Fibroblast of pulmonary artery (primary cell): ENCODE measurements around the gene ANGPT4.

Experiments used
- DNase-seq: peaks from one replicate; pipeline ENCODE4 v3.0.0-alpha.2; 2010; ENCODE audit warnings: low read depth
- H3K4me3 ChIP-seq: replicated peaks from 2 replicates; pipeline ENCODE4 v1.5.1; 2011; ENCODE audit warnings: low read depth, mild to moderate bottlenecking, control low read depth, low read length, moderate library complexity
- TF ChIP-seq, protein P1 (sequence below): IDR thresholded peaks from 2 replicates; pipeline ENCODE4 v1.5.1; 2011; ENCODE audit warnings: mild to moderate bottlenecking, control low read depth, low read length, inconsistent platforms; ENCODE audit errors: missing control alignments

The ANGPT4 gene

DNA sequence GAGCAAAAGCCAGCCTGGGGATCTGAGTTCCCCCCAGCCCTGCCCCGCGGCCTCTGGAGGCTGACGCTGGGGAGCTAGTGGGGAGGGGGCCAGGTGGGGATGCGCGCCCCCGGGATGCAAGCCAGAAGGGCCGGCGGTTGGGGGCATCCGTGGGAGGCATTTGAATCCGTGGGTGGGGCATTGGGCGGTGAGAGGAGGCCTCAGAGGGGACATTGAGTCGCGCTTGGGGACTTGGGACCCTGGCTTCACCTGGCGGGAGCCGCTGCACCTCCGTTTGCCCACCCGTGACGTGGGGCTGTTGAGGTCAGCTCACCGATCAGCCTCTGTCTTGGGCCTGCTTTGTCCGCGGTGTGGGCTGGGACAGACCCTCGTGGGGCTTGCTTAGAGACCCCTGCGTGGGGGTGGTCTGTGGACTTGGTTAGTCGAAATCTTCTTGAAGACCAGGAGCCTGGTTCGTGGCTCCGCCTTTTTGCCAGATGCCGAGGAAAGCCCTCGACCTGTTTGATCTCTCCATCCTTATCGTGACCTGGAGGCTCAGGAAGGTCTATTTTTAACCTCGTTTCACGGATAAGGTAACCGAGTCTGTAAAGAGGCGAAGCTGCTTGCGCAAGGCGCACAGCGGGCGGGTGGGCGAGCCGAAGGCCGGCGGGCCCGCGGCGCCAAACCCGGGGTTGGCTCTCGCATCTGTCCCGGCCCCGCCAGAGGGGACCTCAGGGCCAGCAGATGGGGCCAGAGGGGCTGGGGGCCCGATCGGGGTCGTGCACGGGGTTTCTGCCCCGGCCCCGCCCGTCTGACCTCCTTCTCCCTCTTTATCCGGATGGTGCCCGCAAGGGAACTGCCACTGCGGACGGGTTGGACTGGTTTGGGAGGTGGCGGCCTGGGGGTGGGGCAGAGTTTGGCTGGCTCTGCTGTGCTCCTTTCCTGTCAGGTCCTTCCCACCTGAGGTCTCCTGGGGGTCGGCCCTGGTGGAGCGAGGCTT is 74.3 kb downstream of the ANGPT4 start:
- TF ChIP-seq, protein P1, sequence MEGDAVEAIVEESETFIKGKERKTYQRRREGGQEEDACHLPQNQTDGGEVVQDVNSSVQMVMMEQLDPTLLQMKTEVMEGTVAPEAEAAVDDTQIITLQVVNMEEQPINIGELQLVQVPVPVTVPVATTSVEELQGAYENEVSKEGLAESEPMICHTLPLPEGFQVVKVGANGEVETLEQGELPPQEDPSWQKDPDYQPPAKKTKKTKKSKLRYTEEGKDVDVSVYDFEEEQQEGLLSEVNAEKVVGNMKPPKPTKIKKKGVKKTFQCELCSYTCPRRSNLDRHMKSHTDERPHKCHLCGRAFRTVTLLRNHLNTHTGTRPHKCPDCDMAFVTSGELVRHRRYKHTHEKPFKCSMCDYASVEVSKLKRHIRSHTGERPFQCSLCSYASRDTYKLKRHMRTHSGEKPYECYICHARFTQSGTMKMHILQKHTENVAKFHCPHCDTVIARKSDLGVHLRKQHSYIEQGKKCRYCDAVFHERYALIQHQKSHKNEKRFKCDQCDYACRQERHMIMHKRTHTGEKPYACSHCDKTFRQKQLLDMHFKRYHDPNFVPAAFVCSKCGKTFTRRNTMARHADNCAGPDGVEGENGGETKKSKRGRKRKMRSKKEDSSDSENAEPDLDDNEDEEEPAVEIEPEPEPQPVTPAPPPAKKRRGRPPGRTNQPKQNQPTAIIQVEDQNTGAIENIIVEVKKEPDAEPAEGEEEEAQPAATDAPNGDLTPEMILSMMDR, result no peak
- H3K4me3 ChIP-seq, result peak overlapping the region; percentile 47
- DNase-seq, result no peak

DNA sequence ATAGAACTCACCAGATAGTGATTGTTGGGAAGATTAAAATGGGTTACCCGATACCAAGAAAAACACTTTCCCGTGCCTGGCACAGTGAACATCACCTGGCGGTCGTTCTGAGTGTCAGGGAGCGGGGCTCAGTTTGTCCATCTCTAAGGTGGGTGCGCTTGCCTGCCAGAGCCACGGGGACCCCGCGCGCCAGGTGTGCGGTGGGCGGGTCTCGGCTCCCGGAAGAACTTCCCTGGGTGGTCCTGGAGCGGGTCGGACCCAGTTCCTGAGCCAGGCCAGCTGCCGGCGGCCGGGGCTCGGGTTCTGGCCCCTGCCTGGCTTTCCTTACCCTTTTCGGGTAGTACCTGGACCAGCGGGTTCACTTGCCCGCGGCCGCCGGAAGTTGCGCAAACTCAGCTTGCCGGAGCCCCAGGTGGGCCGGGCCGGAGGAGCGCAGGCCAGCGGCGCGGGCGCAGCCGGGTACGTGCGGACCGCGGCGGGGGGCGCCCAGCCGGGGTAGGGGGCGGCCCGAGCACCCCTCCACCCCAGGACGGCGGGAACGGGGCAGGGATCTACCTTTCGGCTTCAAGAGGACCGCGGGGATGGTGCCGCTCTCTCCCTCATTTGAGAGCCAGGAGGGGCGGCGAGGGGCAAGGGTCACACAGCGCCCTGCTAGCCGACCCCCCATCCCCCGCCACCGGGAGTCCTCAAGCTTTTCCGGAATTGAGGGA is 75.1 kb downstream of the ANGPT4 start:
- TF ChIP-seq, protein P1, result no peak
- peak overlapping the region; percentile 47 for H3K4me3 ChIP-seq
- no peak for DNase-seq

DNA sequence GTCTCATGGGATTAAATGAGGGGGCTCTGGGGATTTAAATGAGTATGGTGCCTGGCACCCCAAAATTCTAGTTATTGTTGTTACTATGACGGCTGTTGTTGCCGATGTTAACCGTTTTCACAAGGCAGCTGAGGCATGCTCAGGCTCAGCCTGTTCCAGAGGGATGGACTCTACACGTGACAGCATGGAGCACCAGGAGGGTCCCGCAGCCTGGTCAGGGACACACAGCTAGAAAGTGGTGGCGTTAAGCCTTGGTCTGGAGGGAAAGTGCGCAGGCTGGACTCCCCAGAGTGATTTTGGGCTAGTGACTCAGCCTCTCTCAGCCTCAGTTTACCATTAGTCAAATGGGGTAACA is 75.7 kb downstream of the ANGPT4 start:
- no peak for DNase-seq
- TF ChIP-seq, protein P1, result no peak

GRCh38 chr20:839626-840025 is 76.5 kb downstream of the ANGPT4 start:
- no peak for DNase-seq
- TF ChIP-seq, protein P1, result no peak

More for the DNA sequence above, 75.7 kb downstream of the ANGPT4 start:
- H3K4me3 ChIP-seq, result no peak overlapping the region

GRCh38 chr20:839015-839414 is 77.1 kb downstream of the ANGPT4 start:
- TF ChIP-seq, protein P1, result no peak
- no peak for DNase-seq
- H3K4me3 ChIP-seq, result no peak overlapping the region

More at GRCh38 chr20:839626-840025, 76.5 kb downstream of the ANGPT4 start:
- no peak overlapping the region for H3K4me3 ChIP-seq

- DNase-seq, result no peak
- H3K4me3 ChIP-seq, result no peak overlapping the region
- TF ChIP-seq, protein P1, result no peak
Measured at GRCh38 chr20:836190-836589, 79.9 kb downstream of the ANGPT4 start.
